ENCODE results near the gene ATP2C2.

DNA sequence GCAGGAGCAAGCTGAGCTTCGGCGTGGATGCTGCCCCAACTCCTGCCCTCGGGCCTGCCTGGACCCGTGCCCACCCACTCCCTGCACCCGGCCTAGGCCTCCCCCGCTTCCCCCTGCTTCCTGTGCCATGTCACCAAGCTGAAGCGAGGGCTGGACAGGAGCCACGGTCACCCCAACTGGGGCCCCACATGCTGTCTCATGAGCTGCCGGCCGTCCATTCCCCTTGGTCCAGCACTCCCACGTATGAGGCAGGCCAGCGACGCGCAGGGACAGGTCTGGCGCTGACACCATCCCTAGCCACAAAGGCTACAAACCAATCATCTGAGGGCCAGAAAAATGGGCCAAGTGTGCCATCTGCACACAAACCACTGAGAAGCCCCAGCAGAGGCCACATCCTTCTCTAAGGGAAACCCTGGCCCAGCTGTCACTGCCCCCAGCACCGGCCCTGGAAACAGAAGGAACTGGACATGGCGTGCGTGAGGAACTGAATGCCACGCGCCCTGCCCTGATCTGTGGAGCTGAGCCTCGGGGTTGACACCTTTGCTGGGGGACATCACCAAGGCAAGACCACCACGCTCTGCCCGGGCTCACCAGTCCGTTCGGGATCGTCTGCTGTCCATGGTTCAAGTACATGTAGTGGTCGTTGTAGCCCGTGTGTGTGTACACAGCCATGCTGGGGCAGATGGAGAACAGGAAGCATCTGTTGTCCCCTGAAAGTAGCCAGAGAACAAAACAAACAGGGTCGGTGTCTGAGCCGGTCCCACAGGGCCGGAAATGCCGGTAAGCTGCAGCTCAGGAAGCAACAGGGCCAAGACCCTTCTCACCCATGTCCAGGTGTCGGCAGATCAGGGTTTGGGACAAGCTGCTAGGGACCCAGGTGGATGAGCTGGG is 113.9 kb downstream of the ATP2C2 start:
- TF ChIP-seq, protein P1, sequence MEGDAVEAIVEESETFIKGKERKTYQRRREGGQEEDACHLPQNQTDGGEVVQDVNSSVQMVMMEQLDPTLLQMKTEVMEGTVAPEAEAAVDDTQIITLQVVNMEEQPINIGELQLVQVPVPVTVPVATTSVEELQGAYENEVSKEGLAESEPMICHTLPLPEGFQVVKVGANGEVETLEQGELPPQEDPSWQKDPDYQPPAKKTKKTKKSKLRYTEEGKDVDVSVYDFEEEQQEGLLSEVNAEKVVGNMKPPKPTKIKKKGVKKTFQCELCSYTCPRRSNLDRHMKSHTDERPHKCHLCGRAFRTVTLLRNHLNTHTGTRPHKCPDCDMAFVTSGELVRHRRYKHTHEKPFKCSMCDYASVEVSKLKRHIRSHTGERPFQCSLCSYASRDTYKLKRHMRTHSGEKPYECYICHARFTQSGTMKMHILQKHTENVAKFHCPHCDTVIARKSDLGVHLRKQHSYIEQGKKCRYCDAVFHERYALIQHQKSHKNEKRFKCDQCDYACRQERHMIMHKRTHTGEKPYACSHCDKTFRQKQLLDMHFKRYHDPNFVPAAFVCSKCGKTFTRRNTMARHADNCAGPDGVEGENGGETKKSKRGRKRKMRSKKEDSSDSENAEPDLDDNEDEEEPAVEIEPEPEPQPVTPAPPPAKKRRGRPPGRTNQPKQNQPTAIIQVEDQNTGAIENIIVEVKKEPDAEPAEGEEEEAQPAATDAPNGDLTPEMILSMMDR (optimal IDR thresholded peaks at IDR 0.05 in 1 of 3, IDR thresholded peaks at IDR 0.05 in 1 of 3, conservative IDR thresholded peaks at IDR 0.05 in 1 of 3; ENCODE audit: extremely low read depth in 1 of 3, insufficient read depth in 2 of 3, low read length in 3 of 3), result no peak
- TF ChIP-seq EZH2 (IDR thresholded peaks at IDR 0.05; ENCODE audit: low read length), result no peak
